Measurements from ENCODE around the gene KLK2. TPM values are rescaled to one million over a fixed set of nuclear protein-coding genes. Genes with fewer than 3 reads are reported as not detected.

The KLK2 gene
- total RNA-seq, 4 donors from 2014 or later = not detected

DNA sequence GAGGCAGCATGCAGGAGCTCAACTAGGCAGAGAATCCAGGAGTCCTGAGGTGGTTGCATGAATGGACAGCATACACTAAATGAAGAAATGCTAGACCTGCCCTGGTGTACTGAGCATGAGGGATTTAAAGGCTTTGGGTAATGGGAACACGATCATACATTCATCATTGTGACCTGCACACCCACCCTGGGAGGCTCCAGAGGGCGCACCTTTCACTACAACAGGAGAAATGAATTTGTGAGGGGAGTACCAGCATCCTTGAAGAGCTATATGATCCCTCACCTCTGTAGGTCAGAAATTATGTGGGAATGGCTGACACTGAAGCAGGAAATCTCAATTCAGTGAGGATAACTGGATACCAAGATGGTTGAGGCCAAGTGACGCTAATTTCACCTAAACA is 8.9 kb downstream of the KLK2 start:
- H3K9me3 ChIP-seq = no peaks in the 10 kb centered on the region
- no peak for ATAC-seq
- TF ChIP-seq, protein P1, sequence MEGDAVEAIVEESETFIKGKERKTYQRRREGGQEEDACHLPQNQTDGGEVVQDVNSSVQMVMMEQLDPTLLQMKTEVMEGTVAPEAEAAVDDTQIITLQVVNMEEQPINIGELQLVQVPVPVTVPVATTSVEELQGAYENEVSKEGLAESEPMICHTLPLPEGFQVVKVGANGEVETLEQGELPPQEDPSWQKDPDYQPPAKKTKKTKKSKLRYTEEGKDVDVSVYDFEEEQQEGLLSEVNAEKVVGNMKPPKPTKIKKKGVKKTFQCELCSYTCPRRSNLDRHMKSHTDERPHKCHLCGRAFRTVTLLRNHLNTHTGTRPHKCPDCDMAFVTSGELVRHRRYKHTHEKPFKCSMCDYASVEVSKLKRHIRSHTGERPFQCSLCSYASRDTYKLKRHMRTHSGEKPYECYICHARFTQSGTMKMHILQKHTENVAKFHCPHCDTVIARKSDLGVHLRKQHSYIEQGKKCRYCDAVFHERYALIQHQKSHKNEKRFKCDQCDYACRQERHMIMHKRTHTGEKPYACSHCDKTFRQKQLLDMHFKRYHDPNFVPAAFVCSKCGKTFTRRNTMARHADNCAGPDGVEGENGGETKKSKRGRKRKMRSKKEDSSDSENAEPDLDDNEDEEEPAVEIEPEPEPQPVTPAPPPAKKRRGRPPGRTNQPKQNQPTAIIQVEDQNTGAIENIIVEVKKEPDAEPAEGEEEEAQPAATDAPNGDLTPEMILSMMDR (IDR thresholded peaks at IDR 0.05) = no peak
- no peak for TF ChIP-seq POLR2AphosphoS5 (IDR thresholded peaks at IDR 0.05)
- no peak for TF ChIP-seq EP300 (IDR thresholded peaks at IDR 0.05)
- TF ChIP-seq POLR2A (IDR thresholded peaks at IDR 0.05) = no peak
- 100% methylated on average over 1 of the region's 3 CpGs for WGBS, 2 donors (ENCODE audit: low coverage in 1 of 2)
- H3K4me3 ChIP-seq = no peak overlapping the region
- no peaks in the 10 kb centered on the region for H3K36me3 ChIP-seq
- H3K27ac ChIP-seq = no peak overlapping the region
- H3K27me3 ChIP-seq = peaks cover 56% of the 10 kb centered on the region
- H3K4me1 ChIP-seq = no peaks in the 10 kb centered on the region

DNA sequence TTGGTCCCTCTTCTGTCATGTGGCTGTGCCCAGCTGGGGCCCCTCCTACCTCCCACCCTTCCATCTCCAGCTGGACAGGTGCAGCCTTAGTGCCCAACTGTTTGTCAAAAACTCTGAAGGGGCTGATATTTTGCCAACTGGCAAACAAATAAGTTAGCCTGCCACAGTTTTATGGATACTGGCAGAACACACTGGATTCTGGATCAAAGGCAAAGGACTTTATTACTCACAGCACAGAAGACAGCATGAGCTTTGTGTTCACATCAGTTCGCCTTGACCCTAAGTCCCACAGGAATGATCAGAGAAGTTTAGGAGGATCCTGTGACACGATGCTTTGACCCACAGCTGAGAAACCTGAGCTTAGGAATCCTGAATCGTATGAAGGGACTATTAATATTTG is 16.4 kb downstream of the KLK2 start:
- ATAC-seq = no peak
- no peaks in the 10 kb centered on the region for H3K4me1 ChIP-seq
- 37 to 51% methylated on average over 3 of the region's 3 CpGs for WGBS, 2 donors (ENCODE audit: low coverage in 1 of 2)
- no peaks in the 10 kb centered on the region for H3K9me3 ChIP-seq
- peaks cover 63% of the 10 kb centered on the region for H3K27me3 ChIP-seq
- no peak overlapping the region for H3K4me3 ChIP-seq
- H3K27ac ChIP-seq = no peak overlapping the region
- H3K36me3 ChIP-seq = no peaks in the 10 kb centered on the region
- TF ChIP-seq POLR2AphosphoS5 (IDR thresholded peaks at IDR 0.05) (no peak), POLR2A (IDR thresholded peaks at IDR 0.05) (no peak)

DNA sequence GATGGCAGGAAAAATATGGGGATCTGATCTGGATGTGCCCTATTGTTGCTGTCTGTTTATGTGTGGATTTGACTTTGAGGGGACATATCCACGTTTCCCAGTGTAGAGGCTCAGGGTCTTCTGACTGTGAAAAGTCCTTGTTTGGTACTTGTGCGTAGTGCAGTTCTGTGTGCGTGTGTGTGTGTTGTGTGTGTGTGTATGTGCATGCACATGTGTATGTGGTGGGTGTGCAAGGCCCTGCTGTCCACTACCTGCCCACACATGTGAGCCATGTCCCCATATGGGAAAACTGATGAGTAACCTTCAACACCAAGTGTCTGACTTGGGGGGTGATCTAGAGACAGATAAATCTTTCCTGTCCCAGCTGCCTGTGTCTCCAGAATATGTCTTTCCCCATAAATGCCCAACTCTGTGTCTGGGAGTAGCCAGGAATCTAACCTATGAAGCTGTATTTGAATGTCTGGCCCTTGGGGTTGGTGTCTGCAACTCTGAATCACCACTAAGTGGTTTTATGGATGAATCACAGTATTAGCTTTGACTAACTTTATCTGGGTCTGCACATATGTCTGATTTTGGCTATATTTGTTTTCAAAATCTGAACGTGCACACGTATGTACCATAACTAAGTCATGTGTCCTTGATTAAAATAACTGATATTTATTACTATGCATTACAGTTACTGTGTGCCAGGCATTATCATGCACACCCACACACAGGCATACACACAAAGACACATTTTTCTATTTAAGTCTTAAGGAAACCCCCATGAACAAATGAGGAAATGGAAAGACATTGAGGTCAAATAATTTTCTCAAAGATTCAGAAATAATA is 17.4 kb downstream of the KLK2 start:
- no peak for TF ChIP-seq POLR2A (IDR thresholded peaks at IDR 0.05)
- TF ChIP-seq, protein P1 (IDR thresholded peaks at IDR 0.05) = no peak
- TF ChIP-seq POLR2AphosphoS5 (IDR thresholded peaks at IDR 0.05) = no peak
- no peak for TF ChIP-seq EP300 (IDR thresholded peaks at IDR 0.05)
- Histone ChIP-seq H3K27ac (no peak overlapping the region), H3K27me3 (peaks cover 67% of the 10 kb centered on the region), H3K9me3 (no peaks in the 10 kb centered on the region), H3K36me3 (no peaks in the 10 kb centered on the region), H3K4me3 (no peak overlapping the region), H3K4me1 (no peaks in the 10 kb centered on the region)
- 15 to 56% methylated on average over 3 to 4 of the region's 5 CpGs for WGBS, 2 donors (ENCODE audit: low coverage in 1 of 2)
- ATAC-seq = no peak

DNA sequence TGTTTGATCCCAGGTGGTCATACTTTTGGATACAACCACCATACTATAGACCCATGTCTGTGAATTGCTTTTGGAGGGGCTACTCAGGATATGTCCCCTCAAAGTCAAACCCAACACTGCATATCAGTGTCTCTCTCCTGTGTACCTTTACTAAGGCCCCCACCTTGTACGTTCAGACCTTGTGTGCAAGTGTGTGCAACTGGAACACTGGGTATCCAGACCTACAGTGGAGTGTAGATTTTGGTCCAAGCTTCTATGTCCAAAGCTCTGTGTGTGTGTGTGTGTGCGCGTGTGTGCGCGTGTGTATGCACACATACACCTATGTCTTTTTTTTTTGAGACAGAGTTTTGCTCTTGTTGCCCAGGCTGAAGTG is 18.0 kb downstream of the KLK2 start:
- Histone ChIP-seq H3K9me3 (no peaks in the 10 kb centered on the region), H3K27ac (no peak overlapping the region), H3K27me3 (peaks cover 67% of the 10 kb centered on the region), H3K36me3 (no peaks in the 10 kb centered on the region), H3K4me3 (no peak overlapping the region), H3K4me1 (no peaks in the 10 kb centered on the region)
- TF ChIP-seq EP300 (IDR thresholded peaks at IDR 0.05) (no peak), POLR2AphosphoS5 (IDR thresholded peaks at IDR 0.05) (no peak), POLR2A (IDR thresholded peaks at IDR 0.05) (no peak)
- TF ChIP-seq, protein P1 (IDR thresholded peaks at IDR 0.05) = no peak
- 84% methylated on average over 5 of the region's 5 CpGs; no CpG with 5 or more reads in 1 of the 2 donors for WGBS, 2 donors (ENCODE audit: low coverage in 1 of 2)
- ATAC-seq = no peak

DNA sequence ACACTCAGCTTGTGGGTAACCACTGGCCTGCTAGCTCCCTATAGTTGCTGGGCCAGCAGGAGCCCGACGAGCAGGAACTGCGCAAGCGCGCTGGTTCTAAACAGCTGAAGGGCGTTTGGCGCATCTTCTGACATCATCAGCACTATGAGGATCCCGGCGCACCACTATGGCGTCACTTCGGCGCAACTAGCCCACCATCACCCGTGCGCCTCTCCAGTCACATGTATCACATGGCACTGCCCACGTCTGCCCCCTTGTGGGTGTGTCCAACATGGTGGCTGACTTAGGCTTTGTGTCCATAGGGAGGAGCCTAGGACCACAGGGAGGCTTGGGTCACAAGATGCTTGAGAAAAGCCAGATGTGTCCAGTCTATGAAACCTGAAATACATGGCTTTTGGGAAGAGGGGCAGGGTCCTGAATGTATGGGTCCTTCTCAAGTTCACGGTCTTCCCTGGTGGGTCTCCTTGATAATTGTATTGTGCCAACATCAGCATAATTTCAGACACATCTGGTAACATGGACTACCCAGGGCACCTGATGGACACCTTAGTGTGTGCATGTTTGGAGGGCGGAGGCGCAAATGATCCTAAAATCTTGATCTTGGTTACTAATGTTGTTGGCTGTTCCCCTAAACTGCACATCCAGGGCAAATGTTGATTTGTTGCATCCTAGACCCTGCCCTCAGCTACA is 20.0 kb downstream of the KLK2 start:
- Histone ChIP-seq H3K4me1 (no peaks in the 10 kb centered on the region), H3K27ac (no peak overlapping the region), H3K27me3 (peaks cover 76% of the 10 kb centered on the region), H3K36me3 (no peaks in the 10 kb centered on the region), H3K9me3 (no peaks in the 10 kb centered on the region), H3K4me3 (no peak overlapping the region)
- 91 to 100% methylated on average over 2 to 10 of the region's 18 CpGs for WGBS, 2 donors (ENCODE audit: low coverage in 1 of 2)
- no peak for ATAC-seq
- TF ChIP-seq POLR2AphosphoS5 (IDR thresholded peaks at IDR 0.05) (no peak), POLR2A (IDR thresholded peaks at IDR 0.05) (no peak), EP300 (IDR thresholded peaks at IDR 0.05) (no peak)
- TF ChIP-seq, protein P1 (IDR thresholded peaks at IDR 0.05) = no peak

Data from gastroesophageal sphincter (tissue), 4 donors.